GM19099 (cell line): ENCODE data around the gene IGFBP4.

ENCODE experiments used
- POLR2A ChIP-seq: IDR thresholded peaks from 3 replicates; pipeline ENCODE4 v1.6.1; 2011; ENCODE audit warnings: low read depth; ENCODE audit not compliant: insufficient read length; ENCODE audit errors: extremely low read depth

The IGFBP4 gene

GRCh38 chr17:40430272-40431230 is 12.7 kb upstream of the IGFBP4 start:
- no peak for TF ChIP-seq POLR2A

GRCh38 chr17:40431231-40431602 is 12.0 kb upstream of the IGFBP4 start:
- TF ChIP-seq POLR2A, result no peak

GRCh38 chr17:40432864-40433528 is 10.3 kb upstream of the IGFBP4 start:
- no peak for TF ChIP-seq POLR2A

GRCh38 chr17:40433551-40434415 is 9.5 kb upstream of the IGFBP4 start:
- no peak for TF ChIP-seq POLR2A

GRCh38 chr17:40436636-40437035 is 6.6 kb upstream of the IGFBP4 start:
- TF ChIP-seq POLR2A, result no peak

- no peak for TF ChIP-seq POLR2A
Measured at GRCh38 chr17:40437095-40437732, 6.0 kb upstream of the IGFBP4 start.

- TF ChIP-seq POLR2A, result no peak
Measured at GRCh38 chr17:40440166-40440565, 3.1 kb upstream of the IGFBP4 start.

GRCh38 chr17:40442392-40443195 is 656 bp upstream of the IGFBP4 start:
- TF ChIP-seq POLR2A, result no peak

- no peak for TF ChIP-seq POLR2A
Measured at GRCh38 chr17:40443988-40444899, 994 bp downstream of the IGFBP4 start.

- TF ChIP-seq POLR2A, result no peak
Measured at GRCh38 chr17:40445751-40446468, 2.7 kb downstream of the IGFBP4 start.

GRCh38 chr17:40447148-40447644 is 3.9 kb downstream of the IGFBP4 start:
- no peak for TF ChIP-seq POLR2A

GRCh38 chr17:40447806-40448205 is 4.6 kb downstream of the IGFBP4 start:
- TF ChIP-seq POLR2A, result no peak
